NCI-H82 treated with DMSO at 0.1 percent for 48 hours (cell line): ENCODE data around the gene CUL2.
"Not testable (repeated sequence)": the region's sequence is repeated elsewhere in the genome, so short reads cannot be mapped to it uniquely, and the experiment has no call there.

Source experiments
- DNase-seq: peaks from one replicate; lab custom pipeline; 2025; ENCODE audit not compliant: unreplicated experiment; lab: John Stamatoyannopoulos, UW

Gene CUL2

GRCh38 chr10:34981844-34982243 lies 108.3 kb downstream of the CUL2 start:
- no peak for DNase-seq

GRCh38 chr10:34979938-34980337 lies 110.2 kb downstream of the CUL2 start:
- no peak for DNase-seq

- DNase-seq = no peak
Observed at GRCh38 chr10:34978080-34978479, 112.1 kb downstream of the CUL2 start.

GRCh38 chr10:34976380-34976910 lies 113.7 kb downstream of the CUL2 start:
- DNase-seq = not testable (repeated sequence)

GRCh38 chr10:34974364-34975065 lies 115.6 kb downstream of the CUL2 start:
- not testable (repeated sequence) for DNase-seq

- not testable (repeated sequence) for DNase-seq
Observed at GRCh38 chr10:34973757-34974156, 116.4 kb downstream of the CUL2 start.

- not testable (repeated sequence) for DNase-seq
Observed at GRCh38 chr10:34973121-34973520, 117.0 kb downstream of the CUL2 start.

- DNase-seq = not testable (repeated sequence)
Observed at GRCh38 chr10:34972591-34972990, 117.5 kb downstream of the CUL2 start.

- DNase-seq = not testable (repeated sequence)
Observed at GRCh38 chr10:34971606-34972334, 118.4 kb downstream of the CUL2 start.

GRCh38 chr10:34969171-34969570 lies 121.0 kb downstream of the CUL2 start:
- DNase-seq = no peak

- no peak for DNase-seq
Observed at GRCh38 chr10:34967335-34967880, 122.7 kb downstream of the CUL2 start.

- no peak for DNase-seq
Observed at GRCh38 chr10:34966451-34966850, 123.7 kb downstream of the CUL2 start.

GRCh38 chr10:34966040-34966439 lies 124.1 kb downstream of the CUL2 start:
- DNase-seq = no peak

- no peak for DNase-seq
Observed at GRCh38 chr10:34964166-34964800, 125.9 kb downstream of the CUL2 start.

- no peak for DNase-seq
Observed at GRCh38 chr10:34962866-34963265, 127.3 kb downstream of the CUL2 start.

GRCh38 chr10:34960983-34961382 lies 129.2 kb downstream of the CUL2 start:
- no peak for DNase-seq

- DNase-seq = no peak
Observed at GRCh38 chr10:34959786-34960185, 130.4 kb downstream of the CUL2 start.

GRCh38 chr10:34959321-34959720 lies 130.8 kb downstream of the CUL2 start:
- no peak for DNase-seq
